Urinary bladder (tissue), 4 donors: ENCODE data around the gene L3MBTL1. TPM values are rescaled to one million over a fixed set of nuclear protein-coding genes. Genes with fewer than 3 reads are reported as not detected.
"Not testable (repeated sequence)": the region's sequence is repeated elsewhere in the genome, so short reads cannot be mapped to it uniquely, and the experiment has no call there.

Experiments
- DNase-seq: peaks from one replicate; pipeline ENCODE4 v3.0.0-alpha.2; 2015; ENCODE audit errors: extremely low spot score
- H3K27ac ChIP-seq: one replicate; pipeline ENCODE4 v1.5.1; 2013; ENCODE audit warnings: low read depth, mild to moderate bottlenecking, moderate library complexity
- H3K36me3 ChIP-seq: one replicate; pipeline ENCODE4 v1.6.1; 2013; ENCODE audit warnings: mild to moderate bottlenecking, moderate library complexity; ENCODE audit not compliant: insufficient read depth
- H3K4me1 ChIP-seq: one replicate; pipeline ENCODE4 v1.6.1; 2013; ENCODE audit warnings: mild to moderate bottlenecking, moderate library complexity; ENCODE audit not compliant: insufficient read depth
- H3K4me3 ChIP-seq: one replicate; pipeline ENCODE4 v1.5.1; 2013; ENCODE audit warnings: low read depth, low read length
- WGBS: extraction: QIAGEN DNeasy Blood & Tissue Kit; methylation state at CpG from one replicate; pipeline ENCODE4 v1.1.7; 2013; 5-methylcytosine and 5-hydroxymethylcytosine counted together
- polyA plus RNA-seq: library from polyadenylated mRNA; stranded (reverse); fragments of 200-250 nt; gene quantifications from one replicate; pipeline ENCODE4 v1.2.3, GENCODE V29; 2013
- total RNA-seq: library from RNA; depleted of rRNA; stranded (reverse); fragments of >200 nt; gene quantifications from one replicate; pipeline ENCODE4 v1.2.3, GENCODE V29; 2014
- donor health status: healthy with polysubstance abuse.
- donor health status: healthy.

Gene L3MBTL1
- total and polyA plus RNA-seq, 2 donors: 5.6 to 14.5 TPM

DNA sequence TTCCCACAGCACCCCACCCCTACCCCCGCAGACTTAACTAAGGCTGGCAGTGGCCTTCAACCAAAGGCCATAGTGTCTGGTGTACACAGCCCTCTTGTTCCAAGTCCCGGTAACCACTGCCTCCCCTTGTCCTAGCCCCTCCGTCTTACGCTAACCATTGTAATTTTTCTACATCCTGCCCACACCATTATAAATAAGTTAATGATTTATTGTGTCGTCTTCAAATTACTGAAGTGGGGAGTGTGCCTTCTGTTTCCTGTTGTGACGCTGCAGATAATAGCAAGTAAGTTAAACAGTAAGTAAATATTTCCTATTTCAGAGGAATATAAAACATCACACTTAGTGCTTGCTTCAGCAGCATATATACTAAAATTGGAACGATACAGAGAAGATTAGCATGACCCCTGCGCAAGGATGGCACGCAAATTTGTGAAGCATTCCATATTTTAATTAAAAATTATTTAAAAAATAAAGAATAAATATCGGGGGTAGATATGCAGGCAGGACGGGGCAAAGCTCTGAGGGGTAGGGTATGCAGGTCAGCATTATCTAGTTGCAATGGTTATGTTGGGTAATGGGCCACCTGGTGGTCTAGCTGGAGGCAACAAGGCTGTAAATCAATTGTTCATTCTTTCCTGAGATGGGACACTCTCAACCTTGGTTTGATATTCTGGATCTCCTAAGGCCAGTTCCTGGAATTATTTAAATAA lies 34.7 kb upstream of the L3MBTL1 start:
- Histone ChIP-seq H3K4me1 (no peaks in the 10 kb centered on the region), H3K36me3 (peaks cover 4% of the 10 kb centered on the region), H3K27ac (no peak overlapping the region), H3K4me3 (no peak overlapping the region)
- DNase-seq: no peak
- WGBS: 84% methylated on average over 11 of the region's 11 CpGs

GRCh38 chr20:43473381-43473704 lies 34.2 kb upstream of the L3MBTL1 start:
- H3K36me3 ChIP-seq: peaks cover 4% of the 10 kb centered on the region
- DNase-seq: no peak
- 97% methylated on average over 4 of the region's 4 CpGs for WGBS
- H3K4me1 ChIP-seq: no peaks in the 10 kb centered on the region
- no peak overlapping the region for H3K27ac ChIP-seq
- H3K4me3 ChIP-seq: no peak overlapping the region

DNA sequence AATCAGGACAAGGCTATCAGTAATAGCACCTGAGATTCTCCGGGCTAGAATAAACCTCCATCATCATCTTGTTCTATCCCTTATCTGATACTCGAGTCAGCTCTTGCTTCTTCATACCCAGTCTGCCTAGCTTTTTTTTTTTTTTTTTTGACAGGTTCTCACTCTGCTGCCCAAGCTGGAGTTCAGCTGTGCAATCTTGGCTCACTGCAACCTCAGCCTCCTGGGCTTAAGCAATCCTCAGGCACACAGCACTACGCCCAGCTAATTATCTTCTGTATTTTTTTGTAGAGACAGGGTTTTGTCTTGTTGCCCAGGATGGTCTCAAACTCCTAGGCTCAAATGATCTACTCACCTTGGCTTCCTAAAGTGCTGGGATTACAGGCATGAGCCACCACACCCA lies 30.3 kb upstream of the L3MBTL1 start:
- Histone ChIP-seq H3K36me3 (no peaks in the 10 kb centered on the region), H3K4me3 (no peak overlapping the region), H3K4me1 (no peaks in the 10 kb centered on the region), H3K27ac (no peak overlapping the region)
- WGBS: 62% methylated on average over 3 of the region's 3 CpGs
- DNase-seq: no peak

DNA sequence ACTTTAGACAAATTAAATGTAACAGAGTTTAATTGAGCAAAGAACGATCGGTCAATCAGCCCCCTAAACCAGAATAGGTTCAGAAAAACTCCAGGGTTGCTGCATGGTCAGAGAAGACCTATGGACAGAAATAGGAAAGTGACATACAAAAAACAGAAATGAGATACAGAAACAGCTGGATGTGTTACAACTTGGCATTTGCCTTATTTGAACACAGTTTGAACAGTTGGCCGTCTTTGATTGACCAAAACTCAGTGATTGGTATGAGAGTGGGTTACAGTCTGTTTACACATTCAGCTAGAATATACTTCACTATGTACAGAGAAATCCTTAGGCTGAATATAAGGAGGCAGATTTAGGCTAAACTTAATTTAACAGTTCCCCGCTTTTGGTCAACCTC lies 29.9 kb upstream of the L3MBTL1 start:
- Histone ChIP-seq H3K4me3 (no peak overlapping the region), H3K27ac (no peak overlapping the region), H3K36me3 (no peaks in the 10 kb centered on the region), H3K4me1 (no peaks in the 10 kb centered on the region)
- DNase-seq: no peak
- 78% methylated on average over 4 of the region's 4 CpGs for WGBS

DNA sequence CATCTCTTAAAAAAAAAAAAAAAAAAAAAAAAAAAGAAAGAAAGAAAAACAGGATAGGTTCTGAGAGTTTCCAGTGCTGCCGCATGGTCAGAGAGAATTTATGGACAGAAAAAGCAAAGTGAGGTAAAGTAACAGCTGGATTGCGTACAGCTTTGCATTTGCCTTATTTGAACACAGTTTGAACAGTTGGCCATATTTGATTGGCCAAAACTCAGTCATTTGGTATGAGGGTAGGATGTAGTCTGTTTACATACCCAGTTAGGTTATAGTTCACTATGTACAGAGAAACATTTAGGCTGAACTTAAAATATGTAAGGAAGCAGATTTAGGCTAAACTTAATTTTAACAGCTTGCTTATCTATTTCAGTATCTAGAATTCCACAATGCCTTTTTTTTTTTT lies 17.5 kb upstream of the L3MBTL1 start:
- H3K4me1 ChIP-seq: no peaks in the 10 kb centered on the region
- 69% methylated on average over 2 of the region's 2 CpGs for WGBS
- no peak overlapping the region for H3K27ac ChIP-seq
- DNase-seq: no peak
- no peaks in the 10 kb centered on the region for H3K36me3 ChIP-seq
- no peak overlapping the region for H3K4me3 ChIP-seq

DNA sequence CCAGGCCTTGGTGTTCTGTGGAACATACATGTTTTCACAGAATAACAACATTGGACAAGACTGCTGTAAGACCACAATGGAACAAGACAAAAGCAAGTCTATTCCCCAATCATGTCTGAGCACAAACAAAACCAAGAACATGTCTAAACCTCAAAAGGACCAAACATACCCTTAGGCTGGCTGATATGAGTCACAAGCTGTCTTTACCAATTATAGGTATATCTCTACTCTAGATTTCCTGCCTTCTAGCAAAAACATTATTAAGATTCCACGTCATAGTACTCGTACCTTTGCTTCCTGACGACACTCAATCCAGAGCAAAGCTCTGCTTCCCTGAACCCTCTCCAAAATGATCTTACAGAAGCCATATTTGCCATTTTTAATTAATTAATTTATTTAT lies 15.4 kb upstream of the L3MBTL1 start:
- WGBS: 81% methylated on average over 3 of the region's 3 CpGs
- H3K36me3 ChIP-seq: no peaks in the 10 kb centered on the region
- H3K4me1 ChIP-seq: no peaks in the 10 kb centered on the region
- no peak overlapping the region for H3K27ac ChIP-seq
- H3K4me3 ChIP-seq: no peak overlapping the region
- no peak for DNase-seq

- Histone ChIP-seq H3K4me1 (no peaks in the 10 kb centered on the region), H3K36me3 (no peaks in the 10 kb centered on the region), H3K27ac (no peak overlapping the region), H3K4me3 (no peak overlapping the region)
- 78% methylated on average over 2 of the region's 2 CpGs for WGBS
- DNase-seq: no peak
These were observed 12.1 kb upstream of the L3MBTL1 start for GRCh38 chr20:43495388-43495787.

- 92% methylated on average over 8 of the region's 8 CpGs for WGBS
- H3K4me3 ChIP-seq: not testable (repeated sequence)
These were observed 5.5 kb upstream of the L3MBTL1 start for GRCh38 chr20:43502021-43502420.

DNA sequence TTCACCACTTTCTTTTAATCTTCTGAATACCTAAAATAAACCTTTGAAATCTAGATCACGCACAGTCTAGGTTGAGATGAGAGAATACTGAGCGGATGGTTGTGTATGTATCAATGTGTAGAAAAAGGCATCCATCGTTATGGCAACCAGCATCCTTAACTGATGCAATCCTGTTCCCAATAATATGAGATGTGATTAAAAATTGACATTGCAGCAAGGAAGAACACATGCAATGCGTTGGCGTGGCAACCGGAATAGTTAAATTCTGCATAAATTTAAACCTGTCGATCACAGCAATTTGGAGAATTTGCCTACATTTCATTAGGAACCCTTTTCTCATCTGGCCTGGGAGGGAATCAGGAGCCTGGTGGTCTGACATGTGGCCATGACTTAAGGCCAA lies 1.3 kb upstream of the L3MBTL1 start:
- Histone ChIP-seq H3K4me1 (no peaks in the 10 kb centered on the region), H3K4me3 (no peak overlapping the region), H3K36me3 (no peaks in the 10 kb centered on the region), H3K27ac (no peak overlapping the region)
- whole genome bisulfite sequencing: 92% methylated on average over 7 of the region's 7 CpGs
- DNase-seq: no peak

More at GRCh38 chr20:43502021-43502420, 5.5 kb upstream of the L3MBTL1 start:
- not testable (repeated sequence) for DNase-seq, H3K27ac ChIP-seq, H3K4me1 ChIP-seq, H3K36me3 ChIP-seq

GRCh38 chr20:43508106-43508505 lies 609 bp downstream of the L3MBTL1 start:
- WGBS: 7% methylated on average over 22 of the region's 22 CpGs
- DNase-seq: no peak
- H3K36me3 ChIP-seq: no peaks in the 10 kb centered on the region
- no peaks in the 10 kb centered on the region for H3K4me1 ChIP-seq
- peak overlapping the region; percentile 43 for H3K4me3 ChIP-seq
- H3K27ac ChIP-seq: no peak overlapping the region

GRCh38 chr20:43508604-43509040 lies 1.1 kb downstream of the L3MBTL1 start:
- WGBS: 71% methylated on average over 11 of the region's 11 CpGs
- H3K36me3 ChIP-seq: no peaks in the 10 kb centered on the region

GRCh38 chr20:43511879-43512278 lies 4.4 kb downstream of the L3MBTL1 start:
- Histone ChIP-seq H3K4me3 (no peak overlapping the region), H3K27ac (no peak overlapping the region), H3K4me1 (no peaks in the 10 kb centered on the region), H3K36me3 (no peaks in the 10 kb centered on the region)
- DNase-seq: no peak
- WGBS: 91% methylated on average over 1 of the region's 1 CpG

More at GRCh38 chr20:43508604-43509040, 1.1 kb downstream of the L3MBTL1 start:
- Histone ChIP-seq H3K4me3 (no peak overlapping the region), H3K27ac (no peak overlapping the region), H3K4me1 (no peaks in the 10 kb centered on the region)
- no peak for DNase-seq

DNA sequence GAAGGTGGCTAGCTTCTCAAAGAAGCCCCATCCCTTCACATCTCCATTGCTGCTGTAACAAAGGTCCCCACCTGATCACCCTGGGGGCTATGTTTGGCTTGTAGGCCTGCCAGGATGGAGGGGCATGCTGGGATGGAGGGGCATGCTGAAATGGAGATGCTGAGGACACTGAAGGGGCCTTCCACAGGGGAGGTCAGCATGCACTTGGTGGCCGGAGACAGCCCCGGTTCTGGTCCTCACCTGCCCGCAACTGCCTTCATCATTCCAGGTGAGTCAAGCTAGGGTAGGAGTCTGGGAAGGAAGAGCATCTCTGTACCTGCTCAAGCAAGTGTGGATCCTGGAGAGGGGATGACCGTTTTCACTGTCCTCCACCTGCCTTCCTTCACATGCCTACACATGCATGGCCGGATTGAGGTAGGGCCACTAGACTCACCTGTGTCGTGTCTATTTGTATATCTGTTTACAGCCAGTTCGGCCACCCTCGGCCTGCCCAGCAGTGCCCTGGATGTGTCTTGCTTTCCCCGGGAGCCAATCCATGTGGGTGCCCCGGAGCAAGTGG lies 6.0 kb downstream of the L3MBTL1 start:
- H3K27ac ChIP-seq: no peak overlapping the region
- DNase-seq: no peak
- no peaks in the 10 kb centered on the region for H3K36me3 ChIP-seq
- H3K4me3 ChIP-seq: peak overlapping the region; percentile 64
- H3K4me1 ChIP-seq: no peaks in the 10 kb centered on the region
- 55% methylated on average over 10 of the region's 10 CpGs for WGBS

DNA sequence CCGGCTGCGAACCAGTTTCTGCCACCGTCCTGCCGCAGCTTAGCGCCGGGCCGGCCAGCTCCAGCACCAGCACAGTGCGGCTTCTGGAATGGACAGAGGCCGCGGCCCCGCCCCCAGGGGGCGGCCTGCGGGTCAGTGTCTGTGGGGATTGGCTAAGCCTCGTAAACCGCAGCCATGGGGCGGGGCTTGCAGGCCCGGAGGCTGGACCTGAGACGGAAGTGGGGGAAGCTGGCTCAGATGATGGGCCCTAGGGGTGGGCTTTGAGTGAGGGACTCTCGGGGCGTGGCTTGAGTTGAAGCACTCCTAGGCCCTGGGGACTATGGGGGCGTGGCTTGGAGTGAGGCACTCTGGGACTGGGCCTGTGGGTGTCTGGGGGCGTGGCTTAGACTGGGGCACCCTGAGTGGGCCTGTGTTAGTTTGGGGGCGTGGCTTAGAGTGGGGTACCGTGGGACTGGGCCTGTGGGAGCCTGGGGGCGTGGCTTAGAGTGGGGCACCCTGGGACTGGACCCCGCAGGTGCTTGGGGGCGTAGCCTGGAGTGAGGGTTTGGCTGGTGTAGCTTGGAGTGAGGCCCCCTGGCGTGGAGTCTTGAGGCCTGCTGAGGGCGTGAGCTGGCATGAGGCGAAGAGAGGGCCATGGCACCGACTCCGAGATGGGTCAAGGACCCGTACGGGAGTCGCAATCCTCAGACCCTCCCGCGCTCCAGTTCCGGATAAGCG lies 6.6 kb downstream of the L3MBTL1 start:
- Histone ChIP-seq H3K4me1 (no peaks in the 10 kb centered on the region), H3K27ac (no peak overlapping the region), H3K36me3 (no peaks in the 10 kb centered on the region), H3K4me3 (peak overlapping the region; percentile 64)
- DNase-seq: peak; percentile 97
- WGBS: 48% methylated on average over 39 of the region's 39 CpGs
